DMS 273 treated with DMSO at 0.1 percent for 48 hours (cell line): ENCODE results near the gene GPD1L.
"Not testable (repeated sequence)": the region's sequence is repeated elsewhere in the genome, so short reads cannot be mapped to it uniquely, and the experiment has no call there.

Experiments
- DNase-seq: peaks from one replicate; lab custom pipeline; 2025; lab: John Stamatoyannopoulos, UW

GPD1L gene

GRCh38 chr3:32105291-32106131 is 909 bp upstream of the GPD1L start:
- DNase-seq, result no peak

- DNase-seq, result no peak
These were observed 526 bp downstream of the GPD1L start for GRCh38 chr3:32106929-32107362.

- DNase-seq, result not testable (repeated sequence)
These were observed 1.8 kb downstream of the GPD1L start for GRCh38 chr3:32108224-32108623.

DNA sequence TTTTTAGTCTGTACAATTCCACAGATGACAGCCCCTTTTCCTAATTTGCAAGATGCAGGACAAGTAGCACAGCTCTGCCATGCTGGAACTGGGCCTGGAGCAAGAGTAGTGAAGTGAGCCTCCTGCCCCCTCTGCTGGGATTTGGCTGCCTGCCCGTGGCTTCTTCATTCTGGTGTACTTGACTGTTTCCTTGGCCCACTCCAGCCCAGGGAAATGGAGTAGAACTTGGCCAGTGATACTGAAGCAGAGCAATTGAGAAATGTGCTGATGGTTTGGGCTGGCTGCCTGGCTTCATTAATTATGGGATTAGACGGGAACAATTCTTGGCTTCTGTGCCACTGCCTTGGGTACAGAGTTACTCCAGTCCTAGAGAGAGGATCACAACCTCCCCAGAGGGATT is 2.8 kb downstream of the GPD1L start:
- peak; percentile 67 for DNase-seq

- DNase-seq, result no peak
These were observed 3.9 kb downstream of the GPD1L start for GRCh38 chr3:32110233-32110760.

- DNase-seq, result no peak
These were observed 5.1 kb downstream of the GPD1L start for GRCh38 chr3:32111560-32111959.

DNA sequence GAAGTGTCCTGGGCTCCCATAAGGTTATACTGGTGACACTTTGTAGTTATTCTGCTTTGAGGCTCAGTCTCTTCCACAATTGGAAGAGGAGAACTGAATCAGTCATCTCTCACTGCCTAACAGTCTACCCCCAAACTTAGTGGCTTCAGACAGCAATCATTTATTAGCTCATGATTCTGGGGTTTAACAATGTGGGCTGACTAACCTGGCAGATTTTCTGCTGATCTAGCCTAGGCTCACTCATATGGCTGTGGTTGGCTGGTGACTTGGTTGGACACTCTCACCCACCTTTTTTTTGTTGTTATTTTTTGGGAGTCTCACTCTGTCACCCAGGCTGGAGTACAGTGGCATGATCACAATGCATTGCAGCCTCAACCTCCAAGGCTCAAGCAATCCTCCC is 7.1 kb downstream of the GPD1L start:
- no peak for DNase-seq

DNA sequence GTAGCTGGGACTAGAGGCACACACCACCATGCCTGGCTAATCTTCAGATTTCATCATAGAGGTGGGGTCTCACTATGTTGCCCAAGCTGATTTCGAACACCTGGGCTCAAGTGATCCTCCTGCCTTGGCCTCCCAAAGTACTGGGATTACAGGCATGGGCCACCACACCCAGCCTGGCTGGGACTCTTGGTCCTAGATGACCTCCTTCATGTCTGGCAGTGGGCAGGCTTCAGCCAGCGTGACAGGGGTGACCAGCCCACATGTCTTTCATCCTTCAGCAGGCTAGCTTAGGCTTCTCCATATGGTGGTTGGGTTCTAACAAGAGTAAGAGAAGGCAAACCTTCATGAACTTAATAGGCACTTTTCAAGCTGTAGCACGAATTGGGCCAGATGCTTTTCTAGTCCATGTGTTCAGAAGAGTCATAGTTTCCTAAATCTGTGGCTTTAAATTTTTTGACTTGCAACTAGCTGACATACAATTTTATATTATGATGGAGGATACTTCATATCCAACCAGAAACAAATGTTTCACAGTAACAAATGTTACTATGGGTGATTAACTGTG is 7.6 kb downstream of the GPD1L start:
- DNase-seq, result no peak

GRCh38 chr3:32114546-32115386 is 8.3 kb downstream of the GPD1L start:
- DNase-seq, result not testable (repeated sequence)

DNA sequence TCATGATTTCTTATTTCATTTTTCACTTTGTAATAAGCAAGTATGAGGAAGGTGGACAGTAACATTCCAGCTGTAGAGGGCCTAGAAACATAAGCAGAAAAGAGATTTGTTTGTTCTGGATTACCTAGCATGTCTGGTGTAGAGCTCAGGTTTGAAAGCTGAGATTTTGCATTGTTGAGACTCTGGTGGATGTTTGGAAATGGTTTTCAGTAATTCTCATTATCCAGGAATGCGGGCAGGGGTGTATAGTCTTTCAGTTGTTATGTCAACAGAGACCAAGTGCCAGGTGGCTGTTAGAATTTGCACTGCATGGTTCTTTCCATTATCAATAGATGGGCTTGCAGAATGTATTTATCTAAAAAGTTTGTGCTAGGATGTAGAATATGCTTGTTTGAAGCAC is 10.9 kb downstream of the GPD1L start:
- DNase-seq, result no peak

DNA sequence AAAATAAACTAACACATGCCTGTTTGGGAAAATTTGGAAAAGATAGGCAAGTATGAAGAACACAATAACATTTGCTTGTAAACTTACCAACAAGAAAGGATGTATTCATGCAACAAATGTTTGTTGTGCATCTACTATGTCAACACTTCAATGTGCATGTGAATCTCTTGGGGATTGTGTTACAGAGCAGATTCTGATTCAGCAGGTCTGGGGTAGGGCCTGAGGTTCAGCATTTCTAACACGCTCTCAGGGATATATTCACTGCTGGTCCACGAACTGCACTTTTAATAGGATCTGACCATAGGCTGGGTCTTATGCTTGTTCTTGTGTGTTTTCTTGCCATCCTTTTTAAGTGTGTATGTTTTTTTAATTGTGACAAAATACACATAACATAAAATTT is 11.8 kb downstream of the GPD1L start:
- no peak for DNase-seq

GRCh38 chr3:32120471-32120870 is 14.1 kb downstream of the GPD1L start:
- no peak for DNase-seq

DNA sequence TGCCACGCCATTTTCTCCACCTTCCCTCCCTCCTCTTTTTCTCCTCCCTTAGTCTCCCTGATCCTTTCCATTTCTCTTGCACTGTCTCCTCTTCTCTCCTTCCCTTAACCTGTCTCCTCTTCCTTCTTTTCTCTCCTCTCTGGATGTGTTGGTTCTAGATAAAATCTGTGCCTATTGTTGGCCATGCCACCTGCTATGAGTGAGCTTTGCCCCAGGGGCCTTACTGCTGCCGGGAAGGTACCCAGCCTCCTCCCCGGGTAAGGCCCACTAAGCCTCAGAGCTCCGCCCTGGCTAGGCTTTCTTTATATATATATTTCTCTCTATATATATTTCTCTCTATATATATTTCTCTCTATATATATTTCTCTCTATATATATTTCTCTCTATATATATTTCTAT is 14.7 kb downstream of the GPD1L start:
- no peak for DNase-seq

GRCh38 chr3:32123620-32124019 is 17.2 kb downstream of the GPD1L start:
- DNase-seq, result no peak

- no peak for DNase-seq
These were observed 18.6 kb downstream of the GPD1L start for GRCh38 chr3:32125012-32125411.

GRCh38 chr3:32126305-32127015 is 20.0 kb downstream of the GPD1L start:
- no peak for DNase-seq

- no peak for DNase-seq
These were observed 20.9 kb downstream of the GPD1L start for GRCh38 chr3:32127219-32127826.

DNA sequence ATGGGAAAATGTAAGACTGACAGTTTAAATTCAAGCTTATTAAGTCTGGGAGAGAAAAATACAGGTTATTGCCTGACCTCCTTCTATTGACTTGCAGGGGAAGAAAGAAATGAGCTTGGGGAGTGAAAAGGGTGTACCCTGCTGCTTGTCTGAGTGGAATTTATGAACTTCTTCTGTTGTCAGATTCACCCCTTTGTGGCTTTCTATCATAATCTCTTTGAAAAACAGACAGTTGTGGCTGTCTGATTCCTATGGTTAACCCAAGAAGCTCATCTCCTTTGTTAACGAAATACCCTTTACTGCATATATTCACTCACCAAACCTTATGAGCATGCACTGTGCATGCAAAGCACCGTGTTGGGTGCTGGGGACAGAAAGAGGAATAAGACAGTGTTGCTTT is 22.5 kb downstream of the GPD1L start:
- DNase-seq, result no peak

DNA sequence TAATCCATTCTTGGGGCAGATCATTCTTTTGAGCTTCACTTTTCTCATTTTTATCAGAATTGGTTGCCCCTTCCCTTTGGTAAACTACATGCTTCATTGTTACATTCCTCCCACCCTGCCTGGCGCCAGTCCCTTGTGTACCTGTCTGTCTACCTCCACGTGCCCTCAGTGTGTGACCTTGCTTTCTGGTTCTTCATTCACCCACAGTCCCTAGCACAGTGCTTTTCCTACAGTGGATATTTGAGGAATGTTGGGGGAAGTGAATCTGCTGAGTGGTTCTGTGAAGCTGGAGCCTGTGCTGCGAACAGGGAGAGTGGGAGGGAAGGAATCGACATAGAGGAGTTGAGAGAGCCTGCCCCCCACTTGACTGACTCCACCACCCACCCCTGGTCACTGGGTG is 23.4 kb downstream of the GPD1L start:
- DNase-seq, result no peak

- no peak for DNase-seq
These were observed 25.7 kb downstream of the GPD1L start for GRCh38 chr3:32132121-32132520.

DNA sequence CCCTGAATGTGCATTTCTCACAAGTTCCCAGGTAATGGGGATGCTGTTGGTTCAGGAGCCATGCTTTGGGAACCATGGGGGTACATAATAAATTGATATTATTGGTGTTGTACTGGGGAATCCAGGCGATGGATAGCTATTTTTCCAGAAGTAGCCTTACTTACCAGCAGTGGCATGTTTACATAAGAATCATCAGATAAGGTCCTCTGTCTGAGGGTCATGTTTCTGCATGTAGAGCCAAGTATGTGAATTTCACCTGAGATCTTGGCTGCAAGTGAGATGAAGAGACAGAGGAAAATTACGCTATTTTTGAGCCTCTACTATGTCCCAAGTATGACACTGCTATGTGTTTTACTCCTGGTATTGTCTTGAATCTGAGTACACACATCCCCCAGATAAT is 26.3 kb downstream of the GPD1L start:
- DNase-seq, result no peak

DNA sequence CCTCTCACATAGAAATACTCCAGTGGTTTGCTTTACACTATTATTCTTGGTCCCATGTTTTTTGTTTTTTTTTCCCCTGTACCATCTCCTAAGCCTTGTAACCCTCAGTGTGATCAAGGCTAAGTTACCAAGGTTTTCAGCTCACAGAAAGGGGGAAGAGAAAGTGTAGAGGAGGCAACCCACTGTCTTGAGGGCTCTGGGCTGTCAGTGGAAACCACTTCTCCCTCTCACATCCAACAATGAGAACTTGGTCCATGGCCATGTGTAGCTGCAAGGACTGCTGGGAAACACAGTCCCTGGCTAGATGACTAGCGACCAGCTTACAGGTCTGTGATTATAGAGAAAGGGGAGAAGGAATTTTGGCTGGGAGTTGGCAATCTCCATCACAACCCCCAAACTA is 30.3 kb downstream of the GPD1L start:
- DNase-seq, result no peak
